CD4-positive, alpha-beta T cell treated with Interleukin-12 subunit alpha and Interleukin-12 subunit beta, for 1 hour (primary cell): ENCODE measurements around the gene NR4A3.
"Not testable (repeated sequence)": the region's sequence is repeated elsewhere in the genome, so short reads cannot be mapped to it uniquely, and the experiment has no call there.

Experiments
- DNase-seq: peaks from one replicate; pipeline ENCODE4 v3.0.0-alpha.2; 2020

Gene NR4A3

DNA sequence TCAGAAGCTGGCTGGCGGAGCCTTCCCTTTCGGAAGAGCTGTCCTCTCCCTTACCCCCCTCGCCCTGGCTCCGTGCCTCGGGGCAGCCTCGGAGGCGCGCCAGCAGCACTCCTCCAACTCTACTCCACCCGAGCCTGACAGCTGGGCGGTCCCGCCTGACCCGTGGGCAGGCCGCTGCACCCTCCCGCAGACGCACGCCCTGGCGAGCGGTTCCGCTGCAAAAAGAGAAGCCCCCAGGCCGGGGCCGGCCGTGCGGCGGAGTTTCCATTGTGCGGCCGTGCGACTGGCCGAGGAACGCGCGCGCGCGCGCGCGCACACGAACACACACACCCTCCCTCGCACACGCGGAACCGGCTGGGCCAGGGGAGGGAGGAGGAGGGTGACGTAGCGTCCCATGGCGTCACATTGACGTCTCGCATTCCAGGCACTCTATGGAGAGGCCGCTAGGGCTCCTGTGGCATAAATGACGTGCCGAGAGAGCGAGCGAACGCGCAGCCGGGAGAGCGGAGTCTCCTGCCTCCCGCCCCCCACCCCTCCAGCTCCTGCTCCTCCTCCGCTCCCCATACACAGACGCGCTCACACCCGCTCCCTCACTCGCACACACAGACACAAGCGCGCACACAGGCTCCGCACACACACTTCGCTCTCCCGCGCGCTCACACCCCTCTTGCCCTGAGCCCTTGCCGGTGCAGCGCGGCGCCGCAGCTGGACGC is at the start of gene NR4A3:
TSS of gene NR4A3 (plus strand) at position 490 of the 713 bp plus-strand sequence. CDS start 6,158 bp downstream, outside the sequence.
- DNase-seq = peak; percentile 92

DNA sequence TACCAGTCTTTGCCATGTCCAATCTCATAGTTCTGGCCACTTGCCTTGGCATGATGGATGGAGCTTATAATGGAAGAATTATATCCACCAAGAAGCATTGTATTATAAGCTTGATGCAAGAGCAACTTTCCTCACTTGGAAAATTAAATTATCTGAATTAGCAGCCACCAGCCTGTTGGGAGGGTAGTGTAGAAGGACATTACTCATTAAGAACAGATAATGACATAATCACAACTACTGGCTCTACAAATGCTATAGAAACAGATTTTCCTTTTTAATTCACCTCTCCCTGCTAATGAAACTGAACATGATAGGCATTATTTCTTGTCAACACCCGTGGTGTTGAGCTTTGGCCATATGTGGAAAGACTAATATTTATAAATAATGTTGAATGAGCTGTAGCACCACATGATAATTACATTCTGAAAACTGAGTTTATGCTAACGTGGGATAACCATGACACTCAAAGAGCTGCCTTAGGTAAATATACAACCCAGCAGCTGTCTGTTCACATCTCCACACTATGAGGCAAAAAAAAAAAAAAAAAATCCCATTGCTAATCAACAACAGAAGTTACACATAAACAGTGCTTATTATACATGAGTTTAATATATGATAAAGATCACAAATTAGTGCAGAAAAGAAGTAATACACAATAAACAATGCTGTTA is 48.1 kb upstream of the NR4A3 start:
- DNase-seq = no peak

- DNase-seq = no peak
Observed at GRCh38 chr9:99778308-99778707, 43.4 kb upstream of the NR4A3 start.

DNA sequence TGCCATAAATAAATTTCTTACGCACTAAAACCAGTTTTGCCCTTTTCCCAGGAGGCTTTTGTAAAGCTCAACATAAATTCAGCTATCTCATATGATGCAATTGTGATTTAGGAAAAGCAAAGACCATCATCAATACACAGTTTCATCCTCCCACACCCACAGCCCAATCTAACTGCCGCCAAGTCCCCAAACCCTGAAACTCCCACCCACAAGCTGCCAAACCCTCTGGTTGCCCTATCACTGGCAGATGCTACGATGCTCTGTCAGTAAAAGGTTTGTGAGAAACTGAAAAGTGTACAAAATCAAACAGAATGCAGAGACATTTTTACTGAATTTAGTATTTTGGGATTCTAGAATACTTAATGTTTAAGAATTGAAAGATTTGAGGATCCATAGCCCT is 42.8 kb upstream of the NR4A3 start:
- DNase-seq = no peak

DNA sequence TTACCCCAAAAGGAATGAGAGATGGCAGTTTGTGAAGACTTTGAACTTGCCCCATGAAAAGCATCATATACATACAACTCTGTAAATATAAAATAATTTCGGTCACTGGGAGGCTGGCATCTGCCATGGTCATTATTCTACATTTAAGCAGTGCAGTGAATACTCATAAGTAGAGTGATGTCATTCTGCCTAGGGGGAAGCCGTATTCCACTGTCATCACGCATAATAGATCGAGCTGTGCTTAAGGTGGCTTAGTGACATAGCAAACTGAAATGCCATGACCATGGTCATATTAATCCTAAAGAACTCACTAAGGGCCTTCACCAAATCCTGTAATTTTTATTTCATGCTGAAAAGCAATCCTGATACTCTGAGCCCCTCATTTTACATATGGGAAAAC is 42.4 kb upstream of the NR4A3 start:
- no peak for DNase-seq

DNA sequence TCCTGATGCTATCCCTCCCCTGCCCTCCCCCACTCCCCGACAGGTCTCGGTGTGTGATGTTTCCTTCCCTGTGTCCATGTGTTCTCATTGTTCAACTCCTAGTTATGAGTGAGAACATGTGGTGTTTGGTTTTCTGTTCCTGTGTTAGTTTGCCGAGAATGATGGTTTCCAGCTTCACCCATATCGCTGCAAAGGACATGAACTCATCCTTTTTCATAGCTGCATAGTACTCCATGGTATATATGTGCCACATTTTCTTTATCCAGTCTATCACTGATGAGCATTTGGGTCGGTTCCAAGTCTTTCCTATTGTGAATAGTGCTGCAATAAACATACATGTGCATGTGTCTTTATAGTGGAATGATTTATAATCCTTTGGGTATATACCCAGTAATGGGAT is 39.3 kb upstream of the NR4A3 start:
- DNase-seq = not testable (repeated sequence)

GRCh38 chr9:99782962-99783718 is 38.5 kb upstream of the NR4A3 start:
- no peak for DNase-seq

GRCh38 chr9:99783799-99784198 is 37.9 kb upstream of the NR4A3 start:
- DNase-seq = no peak

GRCh38 chr9:99785010-99785590 is 36.6 kb upstream of the NR4A3 start:
- no peak for DNase-seq

DNA sequence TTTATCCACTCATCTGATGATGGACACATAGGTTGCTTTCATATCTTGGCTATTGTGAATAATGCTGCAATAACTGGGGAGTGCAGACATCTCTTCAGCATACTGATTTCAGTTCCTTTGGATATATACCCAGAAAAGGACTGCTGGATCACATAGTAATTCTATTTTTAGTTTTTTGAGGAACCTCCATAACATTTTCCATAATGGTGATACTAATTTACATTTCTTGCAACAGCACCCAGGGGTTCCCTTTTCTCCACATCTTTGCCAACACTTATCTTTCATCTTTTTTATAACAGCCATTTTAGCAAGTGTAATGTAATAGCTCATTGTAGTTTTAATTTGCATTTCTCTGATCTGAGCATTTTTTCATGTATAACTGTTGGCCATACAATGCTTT is 34.1 kb upstream of the NR4A3 start:
- no peak for DNase-seq

GRCh38 chr9:99793528-99793927 is 28.2 kb upstream of the NR4A3 start:
- DNase-seq = no peak

GRCh38 chr9:99796231-99796630 is 25.5 kb upstream of the NR4A3 start:
- DNase-seq = no peak

DNA sequence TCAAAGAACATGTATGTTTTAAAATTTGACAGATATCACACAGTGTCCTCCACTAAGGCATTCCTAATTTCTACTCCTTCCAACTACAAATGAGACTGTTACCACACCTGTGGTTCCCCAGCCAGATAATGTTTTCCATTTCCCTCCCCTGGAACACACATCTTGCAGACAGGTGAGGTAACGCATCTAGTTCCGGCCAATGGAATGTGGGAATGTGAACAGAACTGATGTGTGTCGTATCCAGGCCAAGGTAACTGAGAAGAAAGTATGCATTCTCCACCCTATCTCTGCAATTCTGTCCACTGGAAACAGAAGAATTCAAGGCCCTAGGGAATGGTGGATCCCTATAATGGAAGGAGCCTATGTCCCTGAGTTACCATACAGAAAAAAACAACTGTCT is 19.9 kb upstream of the NR4A3 start:
- no peak for DNase-seq

DNA sequence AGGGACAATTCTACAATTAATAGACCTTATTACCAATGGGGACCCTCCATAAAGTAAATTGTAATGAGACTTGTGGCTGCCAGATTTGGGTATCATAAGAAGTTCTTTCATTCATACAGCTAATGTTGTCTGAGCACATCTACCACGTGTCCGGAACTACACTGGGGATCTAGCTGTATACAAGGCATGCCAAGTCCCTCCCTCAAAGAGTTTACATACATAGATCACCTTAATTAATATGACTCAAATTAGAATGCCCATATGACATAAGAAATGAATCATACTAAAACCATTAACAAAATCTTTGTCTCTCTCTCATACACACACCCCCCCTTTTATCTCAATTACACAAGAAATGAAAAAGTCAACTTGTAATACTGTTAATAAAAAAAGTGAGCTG is 18.0 kb upstream of the NR4A3 start:
- DNase-seq = no peak

DNA sequence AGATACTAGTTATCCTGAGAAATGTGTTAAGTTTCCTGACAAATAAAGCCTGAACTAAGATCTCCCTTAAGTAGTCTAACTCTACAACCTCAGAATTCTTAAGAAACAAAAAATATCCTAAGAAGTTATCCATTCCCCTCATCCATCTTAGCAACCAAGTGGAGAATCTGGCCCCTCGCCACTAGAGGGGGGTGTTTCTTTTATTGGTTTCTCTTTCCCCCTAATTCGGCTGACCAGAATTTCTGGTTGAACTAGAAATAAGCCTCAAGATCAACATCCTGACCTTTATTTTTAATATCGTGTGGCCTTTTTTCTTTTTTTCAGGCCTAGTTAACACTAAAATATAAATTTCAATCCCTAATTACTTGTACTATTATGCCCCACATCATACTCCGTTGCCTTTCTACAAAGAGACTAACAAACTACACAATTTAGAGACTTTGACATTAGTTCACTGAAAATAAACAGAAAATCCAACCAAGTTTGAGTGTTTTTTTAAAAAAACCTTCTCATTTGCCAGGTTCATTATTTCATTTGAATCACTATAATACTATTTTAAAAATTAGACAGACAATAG is 14.3 kb upstream of the NR4A3 start:
- peak; percentile 81 for DNase-seq

- DNase-seq = no peak
Observed at GRCh38 chr9:99807956-99808355, 13.7 kb upstream of the NR4A3 start.

DNA sequence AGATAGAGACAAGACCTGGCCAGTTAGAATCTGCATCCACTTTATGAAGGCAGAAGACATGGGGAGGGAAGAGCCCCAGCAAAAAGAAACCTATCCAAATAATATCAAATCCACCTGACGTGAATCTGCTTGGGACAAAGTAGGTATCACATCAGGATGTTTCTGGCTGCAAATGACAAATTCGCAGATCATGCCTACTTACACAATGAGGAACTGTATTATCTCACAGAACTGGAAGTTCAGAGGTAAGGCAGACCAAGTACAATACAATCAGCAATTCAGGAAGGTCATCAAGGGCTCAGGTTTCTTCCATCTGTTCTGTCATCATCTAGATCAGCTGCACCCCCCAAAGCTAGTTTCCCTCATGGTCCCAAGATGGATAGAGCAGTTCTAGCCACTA is 13.2 kb upstream of the NR4A3 start:
- no peak for DNase-seq

GRCh38 chr9:99809586-99810319 is 11.9 kb upstream of the NR4A3 start:
- DNase-seq = no peak

- DNase-seq = no peak
Observed at GRCh38 chr9:99811172-99811571, 10.5 kb upstream of the NR4A3 start.

DNA sequence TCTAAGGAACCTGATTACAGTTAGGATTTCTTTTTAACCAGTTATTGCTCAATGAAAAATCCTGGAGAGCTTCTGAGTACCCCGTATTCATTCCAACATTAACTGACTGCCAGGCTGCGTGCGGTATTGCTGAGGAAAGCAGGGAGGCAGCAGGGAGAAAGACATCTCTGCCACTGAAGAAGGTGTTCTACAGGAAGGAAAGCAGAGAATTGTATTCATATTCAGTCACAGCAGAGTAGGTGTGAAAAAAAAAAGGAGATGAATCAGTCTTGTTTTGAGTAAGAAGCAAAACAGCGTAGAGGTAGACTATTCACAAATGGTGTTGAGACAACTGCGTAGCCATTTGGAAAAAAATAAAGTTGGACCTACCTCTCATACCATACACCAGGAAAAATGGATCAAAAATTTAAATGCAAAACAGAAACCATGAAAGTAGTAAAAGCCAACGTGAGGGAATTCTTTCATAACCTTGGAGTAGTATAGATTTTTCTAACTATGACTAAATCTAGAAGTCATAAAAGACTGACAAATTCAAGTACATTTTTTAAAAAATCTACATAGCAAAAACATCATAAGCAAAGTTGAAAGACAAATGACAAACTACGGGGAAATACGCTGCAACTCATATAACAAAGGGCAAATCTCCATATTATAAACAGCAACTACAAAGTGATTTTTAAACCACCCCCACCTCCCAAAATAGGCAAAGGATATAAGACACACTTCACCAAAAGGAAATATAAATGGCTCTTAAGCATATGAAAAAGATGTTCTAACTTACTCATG is 9.9 kb upstream of the NR4A3 start:
- no peak for DNase-seq

DNA sequence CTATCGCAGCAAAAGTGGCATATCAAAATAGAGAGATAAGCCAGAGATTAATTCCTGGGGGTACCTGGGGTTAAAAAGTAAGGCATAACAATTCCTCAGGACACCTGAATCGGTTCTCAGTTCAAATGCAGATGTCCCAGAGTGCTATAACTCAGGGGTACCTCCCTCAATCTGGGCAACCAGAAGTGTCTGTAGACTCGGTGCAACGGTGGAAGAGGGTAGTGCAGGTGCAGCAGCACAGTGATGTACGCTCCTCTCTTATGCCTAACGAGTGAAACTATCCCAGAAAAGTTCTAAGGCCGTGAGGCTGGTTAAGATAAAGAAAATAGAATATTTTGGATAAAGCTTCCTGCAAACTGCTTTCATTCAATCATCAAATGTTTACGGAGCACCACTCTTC is 7.9 kb upstream of the NR4A3 start:
- no peak for DNase-seq

- DNase-seq = no peak
Observed at GRCh38 chr9:99814359-99814758, 7.3 kb upstream of the NR4A3 start.
